ENCODE data around the gene TDRKH. TPM values are rescaled to one million over a fixed set of nuclear protein-coding genes. Genes with fewer than 3 reads are reported as not detected.

The TDRKH gene
- total and polyA plus RNA-seq, 2 of the 13 experiments (the other 11 are each of a cell fraction or from before 2014, with no cell fraction given): 3.9 to 5.4 TPM

DNA sequence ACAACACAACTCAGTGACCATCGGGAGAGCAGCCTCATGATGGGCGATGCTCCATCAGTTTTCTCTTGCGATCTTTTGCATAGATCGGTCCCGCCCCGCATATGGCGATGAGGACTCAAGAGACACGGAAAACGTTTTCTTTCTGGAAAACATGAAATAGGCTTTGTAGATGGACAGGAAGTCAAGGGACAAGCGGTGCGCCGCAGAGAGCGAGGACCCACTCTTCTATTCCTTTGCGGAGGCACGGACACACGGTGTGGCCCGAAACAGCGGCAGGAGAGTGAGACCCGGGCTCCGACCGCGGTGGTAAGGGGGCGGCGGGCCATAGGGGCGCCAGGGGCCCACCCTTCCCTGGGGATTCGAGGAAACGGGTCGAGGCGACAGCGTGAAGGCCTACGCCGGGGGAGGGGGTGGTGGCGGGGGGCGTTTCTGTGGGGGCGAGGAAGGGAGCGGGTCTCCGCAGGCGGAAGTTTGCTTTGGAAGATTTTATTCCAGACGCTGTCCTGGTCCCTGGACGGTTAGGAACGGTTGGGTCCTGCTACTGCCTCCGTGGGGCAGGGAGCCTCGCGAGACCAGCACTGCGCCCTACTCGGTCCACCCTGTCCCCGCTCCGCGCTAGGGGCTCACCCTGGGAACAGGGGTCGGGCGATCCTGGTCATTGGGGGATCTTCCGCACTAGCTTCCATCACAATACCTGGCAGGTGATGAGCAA, 796 bp upstream of the TDRKH start:
- Histone ChIP-seq H3K9ac (ENCODE audit: insufficient read depth, low read depth, low read length) (peak overlapping the region; percentile 81), H3K36me3 (replicated peaks in 1 of 2; ENCODE audit: control insufficient read depth in 1 of 2, insufficient read depth in 2 of 2, low read length in 2 of 2) (no peaks in the 10 kb centered on the region; a peak in 1 of 5 replicates), H3K4me3 (replicated peaks in 1 of 3; ENCODE audit: insufficient read depth in 1 of 3, low read depth in 2 of 3, low read length in 3 of 3) (peak overlapping the region; percentile 68 to 86 (median 79)), H3K4me2 (ENCODE audit: low read depth, low read length) (peak overlapping the region; percentile 77), H4K20me1 (ENCODE audit: insufficient read depth, low read length) (no peaks in the 10 kb centered on the region), H3K4me1 (ENCODE audit: insufficient read depth, low read length) (peaks cover 24% of the 10 kb centered on the region), H3K9me3 (ENCODE audit: low read length) (no peaks in the 10 kb centered on the region), H3K79me2 (ENCODE audit: insufficient read depth, low read length) (peaks cover 11% of the 10 kb centered on the region), H3K27me3 (ENCODE audit: control insufficient read depth in 1 of 2, insufficient read depth in 2 of 2, low read length in 2 of 2) (no peaks in the 10 kb centered on the region), H2AFZ (ENCODE audit: low read length) (peak overlapping the region; percentile 75), H3K27ac (ENCODE audit: extremely low read length, insufficient read depth, low read length) (peak overlapping the region; percentile 71)
- ChIA-PET POLR2A (interaction anchor here (1.6 to 2.5 kb wide), 3 partner anchors 11 to 42 kb away, joined by 4 to 21 read pairs (median 5); partner anchors contain the start of gene MRPL9), CTCF (ENCODE audit: low intra/inter-chr PET ratio, low total read pairs) (no interaction called here)
- 1% methylated on average over 18 of the region's 52 CpGs for WGBS (ENCODE audit: low lambda C conversion rate)
- FAIRE-seq: no peak
- intact Hi-C loops (cut with micrococcal nuclease; ENCODE audit: unreplicated experiment) (loop anchor here (5.0 kb wide), 1 partner anchor 41 kb away; the partner anchor contains the start of gene RORC), in situ Hi-C loops (cut with HindIII; ENCODE audit: extremely low pct_ligation_motif_present, low pct_unique_long_range_greater_than_20kb) (no loop called here)
- peak; percentile 72 for ATAC-seq
- DNase-seq (ENCODE audit: low spot score): peak; percentile 11
- BruUV-seq (replicated peaks): TSS peak; percentile 89
- 0 out of 2 replicates have a peak, but pooled peaks have one; percentile 45 for TF ChIP-seq ZSCAN21 (CRISPR knock-in tag; IDR thresholded peaks at IDR 0.05; ENCODE audit: borderline replicate concordance)
- peak; percentile 23; the same call in 1 of the 2 replicates for TF ChIP-seq ATF1 (CRISPR knock-in tag; IDR thresholded peaks at IDR 0.05)
- no peak for TF ChIP-seq ZNF263 (CRISPR knock-in tag; IDR thresholded peaks at IDR 0.05)
- peak; percentile 37; the same call in 1 of the 2 replicates for TF ChIP-seq ZNF619 (CRISPR knock-in tag; IDR thresholded peaks at IDR 0.05)
- TF ChIP-seq ZFP36L1 (CRISPR knock-in tag; IDR thresholded peaks at IDR 0.05): 0 out of 2 replicates have a peak, but pooled peaks have one; percentile 29
- no peak for TF ChIP-seq NCOA2 (CRISPR knock-in tag; IDR thresholded peaks at IDR 0.05)
- TF ChIP-seq ZNF883 (CRISPR knock-in tag; IDR thresholded peaks at IDR 0.05; ENCODE audit: not compliant biosample characterization): peak; percentile 12
- TF ChIP-seq KLF9 (CRISPR knock-in tag; IDR thresholded peaks at IDR 0.05; ENCODE audit: low read depth): no peak
- no peak for TF ChIP-seq HDAC2 (CRISPR knock-in tag; IDR thresholded peaks at IDR 0.05)
- TF ChIP-seq, protein P1, sequence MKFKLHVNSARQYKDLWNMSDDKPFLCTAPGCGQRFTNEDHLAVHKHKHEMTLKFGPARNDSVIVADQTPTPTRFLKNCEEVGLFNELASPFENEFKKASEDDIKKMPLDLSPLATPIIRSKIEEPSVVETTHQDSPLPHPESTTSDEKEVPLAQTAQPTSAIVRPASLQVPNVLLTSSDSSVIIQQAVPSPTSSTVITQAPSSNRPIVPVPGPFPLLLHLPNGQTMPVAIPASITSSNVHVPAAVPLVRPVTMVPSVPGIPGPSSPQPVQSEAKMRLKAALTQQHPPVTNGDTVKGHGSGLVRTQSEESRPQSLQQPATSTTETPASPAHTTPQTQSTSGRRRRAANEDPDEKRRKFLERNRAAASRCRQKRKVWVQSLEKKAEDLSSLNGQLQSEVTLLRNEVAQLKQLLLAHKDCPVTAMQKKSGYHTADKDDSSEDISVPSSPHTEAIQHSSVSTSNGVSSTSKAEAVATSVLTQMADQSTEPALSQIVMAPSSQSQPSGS (CRISPR knock-in tag; IDR thresholded peaks at IDR 0.05): peak; percentile 22; the same call in 1 of the 2 replicates
- peak; percentile 21; the same call in 1 of the 2 replicates for TF ChIP-seq ZNF326 (CRISPR knock-in tag; IDR thresholded peaks at IDR 0.05; ENCODE audit: borderline replicate concordance)
- TF ChIP-seq, protein P2, sequence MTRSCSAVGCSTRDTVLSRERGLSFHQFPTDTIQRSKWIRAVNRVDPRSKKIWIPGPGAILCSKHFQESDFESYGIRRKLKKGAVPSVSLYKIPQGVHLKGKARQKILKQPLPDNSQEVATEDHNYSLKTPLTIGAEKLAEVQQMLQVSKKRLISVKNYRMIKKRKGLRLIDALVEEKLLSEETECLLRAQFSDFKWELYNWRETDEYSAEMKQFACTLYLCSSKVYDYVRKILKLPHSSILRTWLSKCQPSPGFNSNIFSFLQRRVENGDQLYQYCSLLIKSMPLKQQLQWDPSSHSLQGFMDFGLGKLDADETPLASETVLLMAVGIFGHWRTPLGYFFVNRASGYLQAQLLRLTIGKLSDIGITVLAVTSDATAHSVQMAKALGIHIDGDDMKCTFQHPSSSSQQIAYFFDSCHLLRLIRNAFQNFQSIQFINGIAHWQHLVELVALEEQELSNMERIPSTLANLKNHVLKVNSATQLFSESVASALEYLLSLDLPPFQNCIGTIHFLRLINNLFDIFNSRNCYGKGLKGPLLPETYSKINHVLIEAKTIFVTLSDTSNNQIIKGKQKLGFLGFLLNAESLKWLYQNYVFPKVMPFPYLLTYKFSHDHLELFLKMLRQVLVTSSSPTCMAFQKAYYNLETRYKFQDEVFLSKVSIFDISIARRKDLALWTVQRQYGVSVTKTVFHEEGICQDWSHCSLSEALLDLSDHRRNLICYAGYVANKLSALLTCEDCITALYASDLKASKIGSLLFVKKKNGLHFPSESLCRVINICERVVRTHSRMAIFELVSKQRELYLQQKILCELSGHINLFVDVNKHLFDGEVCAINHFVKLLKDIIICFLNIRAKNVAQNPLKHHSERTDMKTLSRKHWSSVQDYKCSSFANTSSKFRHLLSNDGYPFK (CRISPR knock-in tag; IDR thresholded peaks at IDR 0.05; ENCODE audit: borderline replicate concordance): 0 out of 2 replicates have a peak, but pooled peaks have one; percentile 47
- TF ChIP-seq TAF1 (CRISPR knock-in tag; IDR thresholded peaks at IDR 0.05): peak; percentile 13; the same call in 1 of the 2 replicates
- no peak for TF ChIP-seq GATA4 (IDR thresholded peaks at IDR 0.05; ENCODE audit: borderline replicate concordance, low read depth)
- TF ChIP-seq ZFP1 (CRISPR knock-in tag; IDR thresholded peaks at IDR 0.05): no peak
- TF ChIP-seq, protein P3, sequence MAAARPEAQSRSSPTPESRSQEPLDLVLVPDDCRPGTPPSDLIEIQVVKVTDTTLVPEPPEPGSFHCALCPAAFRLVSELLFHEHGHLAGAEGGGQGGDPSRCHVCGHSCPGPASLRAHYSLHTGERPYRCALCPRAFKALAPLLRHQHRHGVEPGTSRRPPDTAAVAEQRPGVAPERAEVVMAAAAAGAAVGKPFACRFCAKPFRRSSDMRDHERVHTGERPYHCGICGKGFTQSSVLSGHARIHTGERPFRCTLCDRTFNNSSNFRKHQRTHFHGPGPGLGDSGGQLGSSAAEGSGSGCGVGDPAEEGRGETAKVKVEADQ (CRISPR knock-in tag; IDR thresholded peaks at IDR 0.05; ENCODE audit: borderline replicate concordance): 0 out of 2 replicates have a peak, but pooled peaks have one; percentile 30
- TF ChIP-seq ATF7-NPFF (CRISPR knock-in tag; IDR thresholded peaks at IDR 0.05; ENCODE audit: low read depth): no peak
- TF ChIP-seq, protein P4, sequence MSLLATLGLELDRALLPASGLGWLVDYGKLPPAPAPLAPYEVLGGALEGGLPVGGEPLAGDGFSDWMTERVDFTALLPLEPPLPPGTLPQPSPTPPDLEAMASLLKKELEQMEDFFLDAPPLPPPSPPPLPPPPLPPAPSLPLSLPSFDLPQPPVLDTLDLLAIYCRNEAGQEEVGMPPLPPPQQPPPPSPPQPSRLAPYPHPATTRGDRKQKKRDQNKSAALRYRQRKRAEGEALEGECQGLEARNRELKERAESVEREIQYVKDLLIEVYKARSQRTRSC (CRISPR knock-in tag; IDR thresholded peaks at IDR 0.05; ENCODE audit: low read depth): no peak
- no peak for TF ChIP-seq MED1 (CRISPR knock-in tag; IDR thresholded peaks at IDR 0.05)
